Measurements from ENCODE around the gene GPC6.

The GPC6 gene

GRCh38 chr13:94408314-94409036 is 1181.9 kb downstream of the GPC6 start:
- DNase-seq (ENCODE audit: low read depth in 2 of 2) = no peak

- no peak for DNase-seq (ENCODE audit: low read depth in 2 of 2)
Measured at GRCh38 chr13:94411747-94412146, 1185.1 kb downstream of the GPC6 start.

GRCh38 chr13:94412870-94413597 is 1186.4 kb downstream of the GPC6 start:
- no peak for DNase-seq (ENCODE audit: low read depth in 2 of 2)

- DNase-seq (ENCODE audit: low read depth in 2 of 2) = no peak
Measured at GRCh38 chr13:94413598-94413944, 1187.0 kb downstream of the GPC6 start.

GRCh38 chr13:94414141-94414540 is 1187.5 kb downstream of the GPC6 start:
- no peak for DNase-seq (ENCODE audit: low read depth in 2 of 2)

GRCh38 chr13:94414708-94415107 is 1188.1 kb downstream of the GPC6 start:
- no peak for DNase-seq (ENCODE audit: low read depth in 2 of 2)

GRCh38 chr13:94415500-94416237 is 1189.1 kb downstream of the GPC6 start:
- DNase-seq (ENCODE audit: low read depth in 2 of 2) = no peak

GRCh38 chr13:94416454-94417080 is 1190.0 kb downstream of the GPC6 start:
- no peak for DNase-seq (ENCODE audit: low read depth in 2 of 2)

GRCh38 chr13:94417294-94417693 is 1190.7 kb downstream of the GPC6 start:
- no peak for DNase-seq (ENCODE audit: low read depth in 2 of 2)

- DNase-seq (ENCODE audit: low read depth in 2 of 2) = peak in 1 of 2 experiments; percentile 32
Measured at GRCh38 chr13:94419304-94419924, 1192.8 kb downstream of the GPC6 start.

GRCh38 chr13:94419925-94420305 is 1193.3 kb downstream of the GPC6 start:
- no peak for DNase-seq (ENCODE audit: low read depth in 2 of 2)

- DNase-seq (ENCODE audit: low read depth in 2 of 2) = no peak
Measured at GRCh38 chr13:94427313-94427953, 1200.8 kb downstream of the GPC6 start.

- DNase-seq (ENCODE audit: low read depth in 2 of 2) = no peak
Measured at GRCh38 chr13:94431574-94431973, 1205.0 kb downstream of the GPC6 start.

GRCh38 chr13:94431987-94432386 is 1205.4 kb downstream of the GPC6 start:
- DNase-seq (ENCODE audit: low read depth in 2 of 2) = no peak

- no peak for DNase-seq (ENCODE audit: low read depth in 2 of 2)
Measured at GRCh38 chr13:94433055-94433961, 1206.7 kb downstream of the GPC6 start.

GRCh38 chr13:94435604-94436226 is 1209.1 kb downstream of the GPC6 start:
- no peak for DNase-seq (ENCODE audit: low read depth in 2 of 2)

GRCh38 chr13:94444826-94445225 is 1218.2 kb downstream of the GPC6 start:
- no peak for DNase-seq (ENCODE audit: low read depth in 2 of 2)

GRCh38 chr13:94454334-94454733 is 1227.7 kb downstream of the GPC6 start:
- DNase-seq (ENCODE audit: low read depth in 2 of 2) = no peak

- no peak for DNase-seq (ENCODE audit: low read depth in 2 of 2)
Measured at GRCh38 chr13:94454906-94455305, 1228.3 kb downstream of the GPC6 start.

GRCh38 chr13:94455414-94455813 is 1228.8 kb downstream of the GPC6 start:
- DNase-seq (ENCODE audit: low read depth in 2 of 2) = no peak
